IPS DF 19.7 (cell line): ENCODE data around the gene ZFYVE1.
"Not testable (repeated sequence)": the region's sequence is repeated elsewhere in the genome, so short reads cannot be mapped to it uniquely, and the experiment has no call there.

ENCODE experiments used
- DNase-seq: peaks from one replicate; pipeline ENCODE4 v3.0.0-alpha.2; 2013; ENCODE audit warnings: low read depth, low spot score

The ZFYVE1 gene

GRCh38 chr14:73026845-73027542 lies at the start of gene ZFYVE1:
TSS of gene ZFYVE1 (minus strand) at chr14:73027106. CDS start at chr14:73024508, 2,598 bp downstream.
- DNase-seq = peak; percentile 98

- DNase-seq = no peak
Observed at GRCh38 chr14:73069585-73069984, 42.7 kb upstream of the ZFYVE1 start.

- DNase-seq = no peak
Observed at GRCh38 chr14:73058922-73059673, 32.2 kb upstream of the ZFYVE1 start.

- DNase-seq = peak; percentile 97
Observed at GRCh38 chr14:73058224-73058921, 31.5 kb upstream of the ZFYVE1 start, which contains the start of gene RBM25. TSS of gene RBM25 (plus strand) at chr14:73058534. CDS start at chr14:73071642, 13,108 bp downstream.

GRCh38 chr14:73057944-73058223 lies 31.0 kb upstream of the ZFYVE1 start:
- no peak for DNase-seq

GRCh38 chr14:73055251-73055650 lies 28.3 kb upstream of the ZFYVE1 start:
- DNase-seq = no peak

GRCh38 chr14:73049428-73049827 lies 22.5 kb upstream of the ZFYVE1 start:
- DNase-seq = no peak

GRCh38 chr14:73047808-73048207 lies 20.9 kb upstream of the ZFYVE1 start:
- no peak for DNase-seq

- not testable (repeated sequence) for DNase-seq
Observed at GRCh38 chr14:73036706-73037450, 10.0 kb upstream of the ZFYVE1 start.

- DNase-seq = no peak
Observed at GRCh38 chr14:73027984-73028383, 1.1 kb upstream of the ZFYVE1 start.

GRCh38 chr14:73027546-73027945 lies 640 bp upstream of the ZFYVE1 start:
- no peak for DNase-seq

GRCh38 chr14:73026243-73026844 lies 562 bp downstream of the ZFYVE1 start:
- DNase-seq = no peak

GRCh38 chr14:73025544-73025943 lies 1.4 kb downstream of the ZFYVE1 start:
- no peak for DNase-seq

- DNase-seq = no peak
Observed at GRCh38 chr14:73022051-73022450, 4.9 kb downstream of the ZFYVE1 start.

- DNase-seq = not testable (repeated sequence)
Observed at GRCh38 chr14:73016011-73016410, 10.9 kb downstream of the ZFYVE1 start.

- DNase-seq = not testable (repeated sequence)
Observed at GRCh38 chr14:73015552-73015951, 11.4 kb downstream of the ZFYVE1 start.

- DNase-seq = no peak
Observed at GRCh38 chr14:73014105-73014504, 12.8 kb downstream of the ZFYVE1 start.

- not testable (repeated sequence) for DNase-seq
Observed at GRCh38 chr14:73011189-73011588, 15.7 kb downstream of the ZFYVE1 start.

GRCh38 chr14:73008501-73008900 lies 18.4 kb downstream of the ZFYVE1 start:
- no peak for DNase-seq

GRCh38 chr14:73007835-73008234 lies 19.1 kb downstream of the ZFYVE1 start:
- DNase-seq = no peak

GRCh38 chr14:73004641-73005040 lies 22.3 kb downstream of the ZFYVE1 start:
- not testable (repeated sequence) for DNase-seq
